ENCODE measurements around the gene NCAPH2.
"Not testable (repeated sequence)": the region's sequence is repeated elsewhere in the genome, so short reads cannot be mapped to it uniquely, and the experiment has no call there.

NCAPH2 gene

GRCh38 chr22:50532824-50533796 is 25.1 kb downstream of the NCAPH2 start:
- ChIA-PET POLR2A (interaction anchor here (1.5 kb wide), 1 partner anchor 8 kb away, joined by 4 read pairs; no protein-coding TSS in a partner anchor), CTCF (interaction anchor here (0.6 to 3.5 kb wide), 4 partner anchors 7 to 88 kb away, joined by 3 to 33 read pairs (median 6); partner anchors contain the start of genes KLHDC7B and SCO2)
- TF ChIP-seq, protein P1, sequence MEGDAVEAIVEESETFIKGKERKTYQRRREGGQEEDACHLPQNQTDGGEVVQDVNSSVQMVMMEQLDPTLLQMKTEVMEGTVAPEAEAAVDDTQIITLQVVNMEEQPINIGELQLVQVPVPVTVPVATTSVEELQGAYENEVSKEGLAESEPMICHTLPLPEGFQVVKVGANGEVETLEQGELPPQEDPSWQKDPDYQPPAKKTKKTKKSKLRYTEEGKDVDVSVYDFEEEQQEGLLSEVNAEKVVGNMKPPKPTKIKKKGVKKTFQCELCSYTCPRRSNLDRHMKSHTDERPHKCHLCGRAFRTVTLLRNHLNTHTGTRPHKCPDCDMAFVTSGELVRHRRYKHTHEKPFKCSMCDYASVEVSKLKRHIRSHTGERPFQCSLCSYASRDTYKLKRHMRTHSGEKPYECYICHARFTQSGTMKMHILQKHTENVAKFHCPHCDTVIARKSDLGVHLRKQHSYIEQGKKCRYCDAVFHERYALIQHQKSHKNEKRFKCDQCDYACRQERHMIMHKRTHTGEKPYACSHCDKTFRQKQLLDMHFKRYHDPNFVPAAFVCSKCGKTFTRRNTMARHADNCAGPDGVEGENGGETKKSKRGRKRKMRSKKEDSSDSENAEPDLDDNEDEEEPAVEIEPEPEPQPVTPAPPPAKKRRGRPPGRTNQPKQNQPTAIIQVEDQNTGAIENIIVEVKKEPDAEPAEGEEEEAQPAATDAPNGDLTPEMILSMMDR (IDR thresholded peaks at IDR 0.05; ENCODE audit: control extremely low read depth, extremely low read depth, low read depth, missing control alignments), result no peak
- no peak for DNase-seq (ENCODE audit: extremely low spot score)

DNA sequence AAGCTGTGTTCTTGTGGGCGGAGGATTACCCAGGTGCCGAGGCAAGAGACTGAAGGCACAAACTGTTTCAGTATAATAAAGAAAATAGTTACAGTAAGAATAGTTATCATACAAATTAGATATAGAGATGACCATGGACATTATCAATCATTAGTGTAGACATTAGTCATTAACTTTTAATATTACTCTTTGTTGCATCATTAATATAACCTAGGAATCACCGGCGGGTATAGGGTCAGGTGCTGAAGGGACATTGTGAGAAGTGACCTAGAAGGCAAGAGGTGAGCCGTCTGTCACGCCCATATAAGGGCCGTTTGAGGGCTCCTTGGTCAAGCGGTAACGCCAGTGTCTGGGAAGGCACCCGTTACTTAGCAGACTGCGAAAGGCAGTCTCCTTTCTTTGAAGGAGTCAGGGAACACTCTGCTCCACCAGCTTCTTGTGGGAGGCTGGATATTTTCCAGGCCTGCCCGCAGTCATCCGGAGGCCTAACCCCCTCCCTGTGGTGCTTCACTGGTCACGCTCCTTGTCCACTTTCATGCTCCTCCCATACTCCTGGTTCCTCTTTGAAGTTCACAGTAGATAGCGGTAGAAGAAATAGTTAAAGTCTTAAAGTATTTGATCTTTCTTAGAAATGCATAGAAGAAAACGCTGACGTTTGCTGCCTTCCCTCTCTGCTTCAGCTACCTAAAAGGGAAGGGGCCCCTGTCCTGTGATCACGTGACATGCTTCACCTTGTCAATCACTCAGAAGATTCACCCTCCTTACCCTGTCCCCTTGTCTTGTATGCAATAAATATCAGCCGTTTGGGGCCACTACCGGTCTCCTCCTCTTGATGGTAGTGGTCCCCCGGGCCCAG is 26.1 kb downstream of the NCAPH2 start:
- DNase-seq (ENCODE audit: extremely low spot score), result not testable (repeated sequence)
- ChIA-PET POLR2A (interaction anchor here (0.6 to 1.2 kb wide), 4 partner anchors 11 to 87 kb away, joined by 3 to 8 read pairs (median 4); partner anchors contain the start of genes LMF2 and NCAPH2), CTCF (interaction anchor here (1.4 to 3.5 kb wide), 3 partner anchors 9 to 87 kb away, joined by 4 to 33 read pairs (median 8); partner anchors contain the start of gene SCO2)

DNA sequence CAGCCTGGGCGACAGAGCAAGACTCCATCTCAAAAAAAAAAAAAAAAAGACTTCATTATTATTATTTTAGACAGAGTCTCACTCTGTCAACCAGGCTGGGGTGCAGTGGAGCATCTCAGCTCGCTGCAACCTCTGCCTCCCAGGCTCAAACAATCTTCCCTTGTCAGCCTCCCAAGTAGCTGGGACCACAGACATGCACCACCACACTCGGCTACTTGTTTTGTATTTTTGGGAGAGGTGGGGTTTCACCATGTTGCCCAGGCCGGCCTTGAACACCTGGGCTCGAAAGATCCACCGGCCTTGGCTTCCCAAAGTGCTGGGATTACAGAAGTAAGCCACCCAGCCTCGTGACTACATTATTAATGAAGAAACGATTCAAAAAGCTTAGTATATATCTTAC is 27.1 kb downstream of the NCAPH2 start:
- CTCF ChIA-PET, result interaction anchor here (1.2 to 3.5 kb wide), 4 partner anchors 10 to 86 kb away, joined by 3 to 33 read pairs (median 6); partner anchors contain the start of genes SCO2 and SYCE3
- TF ChIP-seq, protein P1 (IDR thresholded peaks at IDR 0.05; ENCODE audit: control extremely low read depth, extremely low read depth, low read depth, missing control alignments), result no peak
- DNase-seq (ENCODE audit: extremely low spot score), result no peak
- POLR2A ChIA-PET, result interaction anchor here (0.6 to 1.2 kb wide), 4 partner anchors 12 to 86 kb away, joined by 3 to 8 read pairs (median 4); no protein-coding TSS in a partner anchor

DNA sequence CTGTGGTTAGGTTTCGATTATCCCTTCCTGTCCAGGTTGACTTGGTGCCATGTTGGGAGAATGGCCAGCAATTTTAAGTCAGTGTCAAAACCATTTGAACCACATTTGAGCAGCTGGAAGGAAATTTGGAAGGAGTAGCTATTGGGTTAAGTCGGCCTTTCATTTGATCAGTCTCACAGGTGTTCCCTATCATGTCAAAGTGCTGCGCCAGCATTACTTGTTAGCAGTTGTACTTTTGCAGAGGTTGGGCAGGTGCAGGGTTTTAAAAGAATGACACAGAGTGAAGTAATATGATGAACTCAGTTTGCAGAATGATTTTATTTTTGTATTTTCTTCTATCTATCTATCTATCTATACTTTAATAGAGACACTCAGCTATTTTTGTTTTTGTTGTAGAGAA is 28.2 kb downstream of the NCAPH2 start:
- no peak for DNase-seq (ENCODE audit: extremely low spot score)
- TF ChIP-seq, protein P1 (IDR thresholded peaks at IDR 0.05; ENCODE audit: control extremely low read depth, extremely low read depth, low read depth, missing control alignments), result no peak
- ChIA-PET CTCF (interaction anchor here (1.2 to 3.5 kb wide), 2 partner anchors 11 to 27 kb away, joined by 3 to 33 read pairs; partner anchors contain the start of genes SCO2 and SYCE3), POLR2A (no interaction called here)

DNA sequence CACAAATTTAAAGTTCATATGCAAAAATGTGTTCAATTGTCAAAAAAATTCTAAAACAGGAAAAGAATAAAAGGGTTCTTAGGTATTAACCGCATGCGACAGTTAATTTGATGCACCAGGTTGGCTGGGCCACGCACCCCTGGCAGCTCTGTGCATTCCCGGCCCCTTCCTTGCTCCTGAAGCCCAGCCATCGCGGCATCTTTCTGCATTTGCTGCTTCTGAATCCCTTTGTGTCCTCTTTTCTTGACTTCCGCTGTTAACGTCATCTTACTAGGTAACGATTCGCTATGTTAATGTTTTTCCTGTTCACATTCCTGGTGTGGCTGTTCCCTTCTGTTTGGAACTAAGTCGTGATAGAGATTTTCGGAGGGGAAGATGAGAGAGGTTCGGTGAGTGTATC is 29.7 kb downstream of the NCAPH2 start:
- POLR2A ChIA-PET, result no interaction called here
- CTCF ChIA-PET, result interaction anchor here (16.1 kb wide), 1 partner anchor 11 kb away, joined by 136 read pairs; the partner anchor contains the start of genes SCO2 and TYMP
- TF ChIP-seq, protein P1 (IDR thresholded peaks at IDR 0.05; ENCODE audit: control extremely low read depth, extremely low read depth, low read depth, missing control alignments), result no peak
- no peak for DNase-seq (ENCODE audit: extremely low spot score)

GRCh38 chr22:50540381-50540780 is 32.4 kb downstream of the NCAPH2 start:
- no peak for DNase-seq (ENCODE audit: extremely low spot score)
- POLR2A ChIA-PET, result interaction anchor here (1.0 to 2.7 kb wide), 3 partner anchors 8 to 22 kb away, joined by 4 to 15 read pairs (median 4); partner anchors contain the start of genes SCO2 and SYCE3
- TF ChIP-seq, protein P1 (IDR thresholded peaks at IDR 0.05; ENCODE audit: control extremely low read depth, extremely low read depth, low read depth, missing control alignments), result no peak
- CTCF ChIA-PET, result interaction anchor here (0.7 to 16.1 kb wide), 6 partner anchors 8 to 81 kb away, joined by 3 to 136 read pairs (median 4); partner anchors contain the start of genes SCO2 and TYMP

DNA sequence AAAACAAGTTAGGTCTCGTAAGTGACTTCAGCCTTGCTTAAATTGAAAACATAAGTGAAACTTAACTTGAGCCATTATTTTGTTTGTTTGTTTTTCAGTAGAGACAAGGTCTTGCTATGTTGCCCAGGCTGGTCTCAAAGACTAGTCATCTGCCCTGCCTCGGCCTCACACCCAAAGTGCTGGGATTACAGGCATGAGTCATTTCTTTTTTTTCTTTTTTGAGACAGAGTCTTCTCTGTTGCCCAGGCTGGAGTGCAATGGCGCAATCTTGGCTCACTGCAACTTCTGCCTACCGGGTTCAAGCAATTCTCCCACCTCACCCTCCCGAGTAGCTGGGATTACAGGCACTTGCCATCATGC is 33.6 kb downstream of the NCAPH2 start:
- peak; percentile 29 for DNase-seq (ENCODE audit: extremely low spot score)
- ChIA-PET CTCF (interaction anchor here (1.3 to 16.1 kb wide), 5 partner anchors 15 to 86 kb away, joined by 3 to 136 read pairs (median 7); partner anchors contain the start of genes ARSA, SCO2, SYCE3 and TYMP), POLR2A (interaction anchor here (1.0 to 1.4 kb wide), 2 partner anchors 10 to 21 kb away, joined by 4 read pairs; partner anchors contain the start of gene SYCE3)

All from GM10248 (cell line).